ENCODE data around the gene OMA1.

The OMA1 gene

DNA sequence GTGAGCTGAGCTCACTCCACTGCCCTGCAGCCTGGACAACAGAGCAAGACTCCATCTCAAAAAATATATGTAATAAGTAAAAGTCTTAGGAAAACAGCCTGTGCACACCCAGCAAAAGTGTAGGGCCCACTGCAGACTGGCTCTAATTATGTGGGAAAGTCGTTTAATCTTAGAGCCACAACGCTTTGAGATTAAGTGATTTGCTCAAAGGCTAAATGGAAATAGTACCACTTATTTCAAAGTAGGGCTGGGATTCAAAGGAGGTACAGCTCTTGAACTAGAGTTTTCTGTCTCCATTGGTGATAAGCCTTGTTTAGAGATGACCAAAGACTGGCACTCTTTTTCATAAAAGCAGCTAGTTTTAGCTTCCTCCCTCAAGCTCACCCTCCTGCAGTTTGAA, 28.3 kb upstream of the OMA1 start:
- CTCF ChIA-PET, result interaction anchor here (1.1 to 1.4 kb wide), 2 partner anchors 28 to 29 kb away, joined by 3 to 4 read pairs; no protein-coding TSS in a partner anchor
- TF ChIP-seq, protein P1, sequence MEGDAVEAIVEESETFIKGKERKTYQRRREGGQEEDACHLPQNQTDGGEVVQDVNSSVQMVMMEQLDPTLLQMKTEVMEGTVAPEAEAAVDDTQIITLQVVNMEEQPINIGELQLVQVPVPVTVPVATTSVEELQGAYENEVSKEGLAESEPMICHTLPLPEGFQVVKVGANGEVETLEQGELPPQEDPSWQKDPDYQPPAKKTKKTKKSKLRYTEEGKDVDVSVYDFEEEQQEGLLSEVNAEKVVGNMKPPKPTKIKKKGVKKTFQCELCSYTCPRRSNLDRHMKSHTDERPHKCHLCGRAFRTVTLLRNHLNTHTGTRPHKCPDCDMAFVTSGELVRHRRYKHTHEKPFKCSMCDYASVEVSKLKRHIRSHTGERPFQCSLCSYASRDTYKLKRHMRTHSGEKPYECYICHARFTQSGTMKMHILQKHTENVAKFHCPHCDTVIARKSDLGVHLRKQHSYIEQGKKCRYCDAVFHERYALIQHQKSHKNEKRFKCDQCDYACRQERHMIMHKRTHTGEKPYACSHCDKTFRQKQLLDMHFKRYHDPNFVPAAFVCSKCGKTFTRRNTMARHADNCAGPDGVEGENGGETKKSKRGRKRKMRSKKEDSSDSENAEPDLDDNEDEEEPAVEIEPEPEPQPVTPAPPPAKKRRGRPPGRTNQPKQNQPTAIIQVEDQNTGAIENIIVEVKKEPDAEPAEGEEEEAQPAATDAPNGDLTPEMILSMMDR (IDR thresholded peaks at IDR 0.05; ENCODE audit: control extremely low read depth, extremely low read depth, low read depth, missing control alignments), result no peak
- POLR2A ChIA-PET, result interaction anchor here (0.6 kb wide), 1 partner anchor 394 kb away, joined by 3 read pairs; no protein-coding TSS in a partner anchor
- no peak for DNase-seq (ENCODE audit: extremely low spot score)

DNA sequence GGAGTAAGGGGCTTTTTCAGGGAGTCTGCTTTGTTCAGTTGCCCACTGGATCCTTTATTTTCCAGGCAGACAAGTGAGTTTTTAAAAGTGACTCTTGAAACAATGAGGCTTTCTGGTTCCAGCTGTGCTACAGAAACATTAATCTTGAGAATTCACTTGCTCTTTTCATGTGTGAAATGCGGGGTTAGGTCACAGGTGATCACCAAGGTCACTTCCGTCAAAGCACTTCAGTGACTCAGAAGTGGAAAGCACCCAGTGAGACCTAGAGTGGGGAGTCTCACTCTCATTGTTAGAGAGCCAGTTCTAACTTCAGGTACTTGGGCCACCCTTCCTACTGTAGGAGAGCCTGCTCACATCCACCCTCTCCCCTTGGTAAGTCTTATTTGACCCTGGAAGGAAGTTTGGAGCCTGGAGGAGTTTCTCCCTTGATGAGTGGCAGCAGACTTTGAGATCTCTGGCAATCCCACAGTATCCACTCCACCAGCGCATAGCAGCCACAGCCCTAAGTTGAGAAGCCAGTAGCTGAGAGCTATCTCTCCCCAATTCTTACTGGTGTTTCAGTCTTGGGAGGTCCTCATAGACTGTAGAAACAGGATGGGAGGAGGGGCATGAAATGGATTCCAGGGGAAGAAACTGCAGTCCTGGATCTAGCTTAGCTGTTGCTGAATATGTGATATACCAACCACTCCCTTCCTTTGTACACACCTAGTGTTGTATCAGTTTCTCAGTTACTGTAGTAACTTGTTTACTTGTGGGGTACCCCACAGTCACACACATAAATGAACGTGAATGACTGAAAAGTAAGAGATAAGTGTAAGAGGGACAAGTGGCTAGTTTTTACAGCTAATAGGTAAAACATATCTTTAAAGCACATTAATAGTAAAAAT, 27.4 kb upstream of the OMA1 start:
- CTCF ChIA-PET, result interaction anchor here (1.0 to 3.1 kb wide), 4 partner anchors 27 to 29 kb away, joined by 3 to 19 read pairs (median 4); partner anchors contain the start of gene OMA1
- TF ChIP-seq, protein P1 (IDR thresholded peaks at IDR 0.05; ENCODE audit: control extremely low read depth, extremely low read depth, low read depth, missing control alignments), result no peak
- DNase-seq (ENCODE audit: extremely low spot score), result peak; percentile 76
- POLR2A ChIA-PET, result interaction anchor here (0.6 kb wide), 1 partner anchor 395 kb away, joined by 3 read pairs; no protein-coding TSS in a partner anchor

DNA sequence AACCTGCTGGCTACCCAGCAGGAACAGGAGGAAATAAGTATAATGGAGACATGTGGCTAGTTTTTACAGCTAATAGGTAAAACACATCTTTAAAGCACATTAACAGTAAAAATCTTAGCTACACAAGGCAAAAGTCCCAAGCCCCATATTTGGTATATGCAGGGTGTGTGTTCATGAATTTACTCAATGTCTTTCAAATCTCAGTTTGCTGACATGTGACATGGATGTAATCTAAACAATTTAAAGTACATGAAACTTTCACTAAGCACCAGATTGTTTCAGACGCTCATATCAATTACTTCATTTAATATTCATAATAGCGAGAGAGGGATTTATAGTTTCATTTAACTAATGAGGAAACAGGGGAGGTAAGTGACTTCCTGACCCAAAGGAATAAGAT, 26.6 kb upstream of the OMA1 start:
- DNase-seq (ENCODE audit: extremely low spot score), result no peak
- ChIA-PET POLR2A (no interaction called here), CTCF (interaction anchor here (1.0 to 3.1 kb wide), 5 partner anchors 12 to 1187 kb away, joined by 3 to 19 read pairs (median 4); partner anchors contain the start of gene OMA1)
- TF ChIP-seq, protein P1 (IDR thresholded peaks at IDR 0.05; ENCODE audit: control extremely low read depth, extremely low read depth, low read depth, missing control alignments), result no peak

DNA sequence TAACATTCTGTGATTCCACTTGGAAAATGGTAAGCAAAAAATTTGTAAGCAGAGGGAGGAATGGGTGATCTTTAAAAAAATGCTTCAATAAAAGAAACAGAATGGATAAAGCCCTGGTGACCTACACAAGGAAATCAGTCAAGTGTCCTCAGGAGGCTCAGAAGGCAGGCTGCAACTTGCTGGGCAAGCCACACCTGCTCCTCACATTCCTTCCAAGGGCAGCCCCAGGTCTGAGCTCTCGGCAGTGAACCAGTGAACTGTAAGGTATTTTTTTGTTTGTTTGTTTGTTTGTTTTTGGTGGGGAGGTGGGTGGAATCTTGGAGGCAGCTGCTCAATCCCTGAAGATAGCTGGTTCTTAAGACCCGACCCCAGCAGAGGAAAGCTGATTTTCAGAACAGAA, 26.2 kb upstream of the OMA1 start:
- TF ChIP-seq, protein P1 (IDR thresholded peaks at IDR 0.05; ENCODE audit: control extremely low read depth, extremely low read depth, low read depth, missing control alignments), result no peak
- CTCF ChIA-PET, result interaction anchor here (0.9 to 3.1 kb wide), 5 partner anchors 11 to 1187 kb away, joined by 3 to 19 read pairs (median 4); partner anchors contain the start of gene OMA1
- POLR2A ChIA-PET, result no interaction called here
- no peak for DNase-seq (ENCODE audit: extremely low spot score)

DNA sequence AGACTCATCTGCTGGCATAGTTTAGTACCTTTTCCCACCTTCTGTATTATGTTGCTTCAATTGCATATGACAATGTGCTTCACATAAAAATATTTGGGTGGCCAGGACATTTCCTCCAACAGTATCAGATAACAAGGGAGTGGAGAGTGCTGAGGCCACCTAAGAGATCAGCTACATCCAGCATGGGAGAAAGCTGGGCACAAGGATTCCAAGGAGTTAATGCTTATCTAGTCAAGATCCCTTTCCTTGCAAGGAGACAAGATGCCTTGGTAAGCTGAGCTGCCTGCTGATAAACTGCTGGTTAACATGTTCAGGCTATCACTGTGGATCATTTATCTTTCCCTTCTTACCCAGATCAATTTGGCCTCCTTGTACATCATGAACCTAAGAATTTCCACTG, 25.1 kb upstream of the OMA1 start:
- no peak for DNase-seq (ENCODE audit: extremely low spot score)
- TF ChIP-seq, protein P1 (IDR thresholded peaks at IDR 0.05; ENCODE audit: control extremely low read depth, extremely low read depth, low read depth, missing control alignments), result no peak
- ChIA-PET POLR2A (no interaction called here), CTCF (interaction anchor here (1.8 to 3.1 kb wide), 3 partner anchors 10 to 81 kb away, joined by 9 to 19 read pairs (median 16); partner anchors contain the start of gene OMA1)

DNA sequence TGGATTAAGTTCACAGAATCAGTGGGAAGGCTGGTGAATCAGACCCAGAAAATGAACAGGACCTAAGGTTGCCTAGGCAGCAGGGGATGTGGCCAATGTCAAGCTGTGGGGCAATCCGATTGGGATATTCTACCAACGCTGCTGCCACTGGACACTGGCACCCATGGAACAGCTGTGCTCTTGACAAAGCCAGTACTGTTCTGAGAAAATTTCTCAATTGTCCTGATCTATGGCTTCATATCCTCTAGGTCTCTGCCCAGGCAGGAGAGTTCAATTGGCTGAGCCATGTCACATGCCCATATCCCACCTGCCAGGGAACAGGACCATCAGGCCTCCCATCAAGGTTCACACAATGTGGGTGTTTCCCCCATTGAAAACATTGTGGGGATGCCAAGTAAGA, 24.3 kb upstream of the OMA1 start:
- DNase-seq (ENCODE audit: extremely low spot score), result no peak
- CTCF ChIA-PET, result interaction anchor here (1.8 to 3.1 kb wide), 2 partner anchors 24 to 82 kb away, joined by 9 to 19 read pairs; partner anchors contain the start of gene OMA1
- POLR2A ChIA-PET, result no interaction called here
- TF ChIP-seq, protein P1 (IDR thresholded peaks at IDR 0.05; ENCODE audit: control extremely low read depth, extremely low read depth, low read depth, missing control alignments), result no peak

All from GM10248 (cell line).